KMS-11 (cell line): Measurements from ENCODE around the gene SCRN1.

Source experiments
- H2AFZ ChIP-seq: fragments of 200-600 bp; sonication (generic); 2 replicates; pipeline ENCODE4 v1.6.1; 2016; ENCODE audit warnings: antibody characterized with exemption, mixed run types, low read depth
- H3K27ac ChIP-seq: fragments of 200-600 bp; sonication (generic); 2 replicates; pipeline ENCODE4 v1.6.1; 2016; ENCODE audit warnings: mild to moderate bottlenecking, mixed run types
- H3K27me3 ChIP-seq: fragments of 200-600 bp; sonication (generic); 2 replicates; pipeline ENCODE4 v1.6.1; 2017; ENCODE audit warnings: mild to moderate bottlenecking, low read depth, mixed run types, moderate library complexity; ENCODE audit not compliant: insufficient read depth
- H3K36me3 ChIP-seq: fragments of 200-600 bp; sonication (generic); 2 replicates; pipeline ENCODE4 v1.6.1; 2017; ENCODE audit warnings: mild to moderate bottlenecking, mixed run types; ENCODE audit not compliant: insufficient read depth
- H3K4me1 ChIP-seq: fragments of 200-600 bp; sonication (generic); 2 replicates; pipeline ENCODE4 v1.6.1; 2016; ENCODE audit warnings: mild to moderate bottlenecking, low read depth, mixed run types; ENCODE audit not compliant: poor library complexity, severe bottlenecking
- H3K4me2 ChIP-seq: fragments of 200-600 bp; sonication (generic); 2 replicates; pipeline ENCODE4 v1.7.0; 2016; ENCODE audit warnings: mild to moderate bottlenecking, mixed run types
- H3K4me3 ChIP-seq: fragments of 200-600 bp; sonication (generic); IDR thresholded peaks from 2 replicates; pipeline ENCODE4 v1.6.1; 2017; ENCODE audit warnings: low read depth, low read length, mixed read lengths; ENCODE audit not compliant: insufficient read depth
- H3K79me2 ChIP-seq: fragments of 200-600 bp; sonication (generic); 2 replicates; pipeline ENCODE4 v1.6.1; 2016; ENCODE audit warnings: low read depth, mixed run types; ENCODE audit not compliant: insufficient read depth
- H3K9ac ChIP-seq: fragments of 200-600 bp; sonication (generic); 2 replicates; pipeline ENCODE4 v1.6.1; 2016; ENCODE audit warnings: mild to moderate bottlenecking, mixed run types
- H4K20me1 ChIP-seq: fragments of 200-600 bp; sonication (generic); 2 replicates; pipeline ENCODE4 v1.6.1; 2016; ENCODE audit warnings: mild to moderate bottlenecking, mixed run types; ENCODE audit not compliant: insufficient read depth
- CTCF ChIP-seq: fragments of 200-600 bp; sonication (generic); conservative IDR thresholded peaks from 2 replicates; pipeline ENCODE4 v1.6.1; 2017; ENCODE audit warnings: low read depth, mild to moderate bottlenecking, antibody characterized with exemption, low read length, moderate library complexity, mixed read lengths

The SCRN1 gene

GRCh38 chr7:29883462-29884398, 105.9 kb downstream of the SCRN1 start:
- Histone ChIP-seq H3K79me2 (no peaks in the 10 kb centered on the region), H4K20me1 (no peaks in the 10 kb centered on the region), H3K27ac (no peak overlapping the region), H3K4me2 (no peak overlapping the region), H3K9ac (no peak overlapping the region), H3K36me3 (no peaks in the 10 kb centered on the region), H2AFZ (no peak overlapping the region), H3K27me3 (no peaks in the 10 kb centered on the region), H3K4me3 (no peak overlapping the region), H3K4me1 (no peaks in the 10 kb centered on the region)
- no peak for TF ChIP-seq CTCF

GRCh38 chr7:29882481-29882880, 107.1 kb downstream of the SCRN1 start:
- Histone ChIP-seq H2AFZ (no peak overlapping the region), H3K36me3 (no peaks in the 10 kb centered on the region), H3K27ac (no peak overlapping the region), H4K20me1 (no peaks in the 10 kb centered on the region), H3K4me3 (no peak overlapping the region), H3K4me2 (no peak overlapping the region), H3K4me1 (no peaks in the 10 kb centered on the region), H3K27me3 (no peaks in the 10 kb centered on the region), H3K79me2 (no peaks in the 10 kb centered on the region), H3K9ac (no peak overlapping the region)
- no peak for TF ChIP-seq CTCF

GRCh38 chr7:29881724-29882123, 107.9 kb downstream of the SCRN1 start:
- no peak overlapping the region for H3K9ac ChIP-seq
- H3K4me3 ChIP-seq: no peak overlapping the region
- no peaks in the 10 kb centered on the region for H3K36me3 ChIP-seq
- H4K20me1 ChIP-seq: no peaks in the 10 kb centered on the region
- H3K27ac ChIP-seq: no peak overlapping the region
- H3K4me2 ChIP-seq: no peak overlapping the region
- H2AFZ ChIP-seq: no peak overlapping the region
- no peak for TF ChIP-seq CTCF
- H3K27me3 ChIP-seq: no peaks in the 10 kb centered on the region
- no peaks in the 10 kb centered on the region for H3K79me2 ChIP-seq
- peaks cover 3% of the 10 kb centered on the region for H3K4me1 ChIP-seq

- no peak overlapping the region for H3K27ac ChIP-seq
- TF ChIP-seq CTCF: no peak
- H3K4me2 ChIP-seq: no peak overlapping the region
- no peak overlapping the region for H3K9ac ChIP-seq
- no peak overlapping the region for H3K4me3 ChIP-seq
- no peak overlapping the region for H2AFZ ChIP-seq
- no peaks in the 10 kb centered on the region for H3K79me2 ChIP-seq
- no peaks in the 10 kb centered on the region for H3K27me3 ChIP-seq
- H4K20me1 ChIP-seq: no peaks in the 10 kb centered on the region
- H3K4me1 ChIP-seq: peaks cover 6% of the 10 kb centered on the region
- H3K36me3 ChIP-seq: no peaks in the 10 kb centered on the region
Measured at GRCh38 chr7:29879609-29880008, 110.0 kb downstream of the SCRN1 start.
